Stimulated activated CD8-positive, alpha-beta memory T cell treated with anti-CD3 and anti-CD28 coated beads, Interleukin-12 subunit alpha, Interleukin-12 subunit beta, amount 100 ng/mL, for 24 hours (primary cell): Measurements from ENCODE around the gene ABHD2.
"Not testable (repeated sequence)": the region's sequence is repeated elsewhere in the genome, so short reads cannot be mapped to it uniquely, and the experiment has no call there.

ENCODE experiments used
- DNase-seq: peaks from one replicate; pipeline ENCODE4 v3.0.0-alpha.2; 2020; ENCODE audit errors: extremely low read depth

ABHD2 gene

DNA sequence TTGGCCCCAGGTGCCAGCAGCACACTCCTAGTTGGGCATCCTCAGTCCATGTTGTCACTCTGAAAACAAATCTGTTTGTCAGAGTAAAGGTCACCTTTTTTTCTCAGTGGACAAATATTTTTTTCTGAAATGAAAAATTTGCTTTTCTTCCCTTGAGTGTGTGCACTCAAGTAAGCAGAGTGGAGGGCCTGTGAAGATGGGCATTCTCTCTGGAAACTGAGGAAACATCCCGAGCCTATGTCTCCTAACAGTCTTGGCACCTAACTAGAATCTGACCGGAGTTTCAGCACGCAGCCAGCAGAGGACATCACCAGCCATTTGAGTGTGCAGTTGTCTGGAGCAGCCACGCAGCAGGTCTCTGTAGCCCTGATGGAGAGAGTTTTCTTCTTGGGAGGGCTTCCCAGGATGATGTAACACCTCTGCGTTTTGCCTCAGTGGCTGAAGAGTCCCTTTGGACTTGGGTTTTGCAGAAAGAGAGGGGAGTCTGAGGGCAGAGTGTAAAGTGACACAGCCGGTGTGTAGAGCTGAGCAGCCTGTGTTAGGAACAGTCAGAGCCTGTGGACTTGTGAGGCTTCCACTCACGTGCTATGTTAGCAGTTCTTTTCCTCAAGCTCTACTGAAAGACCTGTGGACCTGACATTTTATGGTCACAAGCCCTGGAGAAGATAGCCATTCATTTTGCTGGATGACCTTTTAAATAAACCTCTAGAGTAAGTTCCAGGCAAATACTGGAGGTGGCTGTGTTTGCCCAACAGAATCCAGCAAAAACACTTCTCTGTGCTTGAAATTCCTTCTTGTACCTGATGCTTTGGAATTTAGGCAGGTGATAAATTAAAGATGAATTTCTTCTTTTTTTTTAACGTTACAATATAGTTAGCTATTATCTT lies 51.6 kb downstream of the ABHD2 start:
- DNase-seq: no peak

DNA sequence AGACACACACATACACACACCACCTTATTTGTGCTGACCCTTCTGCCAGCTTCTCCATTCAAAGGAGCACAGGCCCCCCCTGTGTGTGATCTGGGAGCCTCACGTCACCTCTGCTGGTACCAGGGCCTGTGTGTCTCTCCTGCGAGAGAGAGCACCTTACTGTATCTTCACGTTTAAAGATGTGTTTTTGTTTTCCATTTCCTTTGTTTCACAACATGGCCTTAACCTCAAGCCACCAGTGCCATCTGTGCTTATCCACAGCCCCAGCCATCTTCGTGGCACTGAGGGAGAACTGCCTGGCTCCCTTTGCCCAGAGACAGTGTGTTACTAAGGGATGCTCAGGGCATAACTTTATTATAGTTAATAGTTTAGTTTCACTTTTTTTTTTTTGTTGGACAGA lies 52.3 kb downstream of the ABHD2 start:
- DNase-seq: no peak

DNA sequence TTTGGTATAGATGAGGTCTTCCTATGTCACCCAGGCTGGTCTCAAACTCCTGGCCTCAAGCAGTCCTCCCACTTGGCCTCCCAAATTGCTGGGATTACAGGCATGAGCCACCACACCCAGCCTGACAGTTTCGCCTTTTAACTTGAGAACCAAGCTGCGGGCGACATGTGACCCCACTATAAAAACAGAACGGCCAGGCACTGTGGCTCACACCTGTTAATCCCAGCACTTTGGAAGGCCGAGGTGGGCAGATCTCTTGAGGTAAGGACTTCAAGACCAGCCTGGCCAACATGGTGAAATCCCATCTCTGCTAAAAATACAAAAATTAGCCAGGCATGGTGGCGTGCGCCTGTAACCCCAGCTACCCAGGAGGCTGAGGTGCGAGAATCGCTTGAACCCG lies 52.9 kb downstream of the ABHD2 start:
- DNase-seq: not testable (repeated sequence)

DNA sequence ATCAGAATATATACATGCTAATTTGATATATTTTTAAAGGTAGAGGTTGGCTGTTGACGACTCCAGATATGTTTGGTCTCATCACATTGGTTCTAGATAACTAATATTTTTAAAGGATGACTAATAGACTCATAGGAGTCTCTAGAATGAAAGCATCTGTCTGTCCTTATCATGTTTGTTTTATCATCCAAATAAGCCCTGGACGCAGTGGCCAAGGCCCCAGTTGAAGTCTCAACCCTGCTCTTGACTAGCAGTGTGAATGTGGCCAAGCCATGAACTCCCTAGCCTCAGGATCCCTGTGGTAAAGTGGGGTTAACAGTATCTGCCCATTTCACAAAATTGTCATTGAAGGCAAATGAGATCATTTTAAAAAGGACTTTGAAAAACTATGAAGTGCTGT lies 53.6 kb downstream of the ABHD2 start:
- DNase-seq: no peak

DNA sequence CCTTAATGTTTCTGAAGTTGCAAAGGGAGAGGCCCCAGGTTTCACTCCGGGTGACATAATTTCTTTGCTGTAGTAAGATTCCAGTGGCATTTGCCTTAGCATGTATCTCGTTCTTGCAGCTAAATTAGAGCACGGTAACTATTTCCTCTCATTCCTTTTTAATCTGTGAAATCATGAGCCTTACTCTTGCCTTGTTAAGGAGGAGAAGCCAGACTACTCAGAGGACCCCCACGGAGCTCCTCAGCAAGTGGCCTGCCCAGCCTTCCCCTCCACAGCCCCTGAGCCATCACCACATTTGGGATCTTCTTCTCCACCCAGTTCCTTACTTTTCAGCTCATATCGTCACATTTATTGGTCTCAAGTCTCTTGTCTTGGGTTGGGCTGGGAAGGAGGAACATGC lies 54.2 kb downstream of the ABHD2 start:
- DNase-seq: no peak

DNA sequence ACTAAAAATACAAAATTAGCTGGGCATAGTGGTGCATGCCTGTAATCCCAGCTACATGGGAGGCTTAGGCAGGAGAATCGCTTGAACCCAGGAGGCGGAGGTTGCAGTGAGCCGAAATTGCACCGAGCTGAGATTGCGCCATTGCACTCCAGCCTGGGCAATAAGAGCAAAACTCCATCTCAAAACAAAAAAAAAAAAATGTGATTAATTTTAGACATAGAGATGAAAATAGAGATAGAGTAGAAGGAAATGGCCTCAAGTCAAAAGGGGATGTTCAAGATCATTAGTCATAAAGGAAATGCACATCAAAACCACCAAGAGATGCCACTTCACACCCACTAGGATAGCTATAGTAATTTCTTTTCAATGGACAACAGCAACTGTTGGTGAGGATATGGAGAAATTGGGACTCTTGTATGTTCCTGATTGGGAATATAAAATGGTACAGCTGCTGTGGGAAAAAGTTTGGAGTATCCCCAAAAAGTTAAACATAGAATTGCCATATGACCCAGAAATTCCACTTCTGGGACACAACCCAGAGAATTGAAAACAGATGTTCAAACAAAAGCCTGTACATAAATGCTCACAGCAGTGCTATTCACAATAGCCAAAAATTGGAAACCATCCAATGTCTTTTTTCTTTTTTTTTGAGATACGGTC lies 55.4 kb downstream of the ABHD2 start:
- no peak for DNase-seq

DNA sequence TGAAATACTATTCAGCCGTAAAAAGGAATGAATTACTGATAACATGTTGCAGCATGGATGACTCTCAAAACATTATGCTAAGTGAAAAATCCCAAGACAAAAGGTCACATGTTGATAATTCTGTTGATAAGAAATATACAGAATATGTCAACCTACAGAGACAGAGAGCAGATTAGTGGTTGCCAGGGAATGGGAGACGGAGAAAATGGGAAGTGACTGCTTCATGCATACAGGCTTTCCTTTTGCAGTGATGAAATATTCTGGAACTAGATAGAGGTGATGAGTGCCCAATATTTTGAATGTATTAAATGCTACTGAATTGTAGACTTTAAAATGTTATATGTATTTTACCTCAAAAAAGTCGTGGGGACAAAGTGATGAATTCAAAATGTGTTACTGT lies 56.2 kb downstream of the ABHD2 start:
- DNase-seq: no peak

DNA sequence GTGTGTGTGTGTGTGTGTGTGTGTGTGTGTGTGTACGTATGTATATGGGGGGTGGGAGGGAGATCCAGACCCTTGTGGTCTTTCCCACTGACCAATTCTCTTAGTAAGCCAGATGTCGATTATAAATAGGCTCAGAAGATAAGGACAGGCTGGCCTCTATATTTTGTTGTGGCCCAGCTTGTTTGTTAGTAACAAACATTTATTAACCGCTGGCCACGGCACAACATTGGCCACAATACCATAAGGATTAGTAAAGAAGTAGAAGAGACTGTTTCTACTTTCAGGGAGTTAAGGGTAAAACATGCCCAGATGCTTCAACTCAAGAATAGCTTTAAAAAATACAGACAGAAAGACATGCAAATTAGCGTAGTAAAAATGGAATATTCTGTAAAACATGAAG lies 58.1 kb downstream of the ABHD2 start:
- no peak for DNase-seq

DNA sequence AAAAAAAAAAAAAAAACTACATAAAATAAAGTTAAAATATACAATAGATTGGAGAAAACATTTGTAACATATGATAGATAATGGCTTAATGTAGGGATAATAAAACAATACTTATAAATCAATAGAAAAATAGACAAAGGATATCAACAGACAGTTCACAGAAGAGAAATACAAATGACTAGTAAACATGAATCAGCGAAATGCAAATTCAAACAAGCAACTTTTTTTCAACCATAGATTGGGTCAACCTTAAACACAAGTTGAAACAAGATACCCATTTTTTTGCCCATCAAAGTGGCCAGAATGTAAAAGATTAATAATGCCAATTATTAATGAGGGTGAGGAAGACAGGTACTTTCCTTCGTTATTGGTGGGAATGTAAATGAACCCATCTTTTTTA lies 59.9 kb downstream of the ABHD2 start:
- no peak for DNase-seq

DNA sequence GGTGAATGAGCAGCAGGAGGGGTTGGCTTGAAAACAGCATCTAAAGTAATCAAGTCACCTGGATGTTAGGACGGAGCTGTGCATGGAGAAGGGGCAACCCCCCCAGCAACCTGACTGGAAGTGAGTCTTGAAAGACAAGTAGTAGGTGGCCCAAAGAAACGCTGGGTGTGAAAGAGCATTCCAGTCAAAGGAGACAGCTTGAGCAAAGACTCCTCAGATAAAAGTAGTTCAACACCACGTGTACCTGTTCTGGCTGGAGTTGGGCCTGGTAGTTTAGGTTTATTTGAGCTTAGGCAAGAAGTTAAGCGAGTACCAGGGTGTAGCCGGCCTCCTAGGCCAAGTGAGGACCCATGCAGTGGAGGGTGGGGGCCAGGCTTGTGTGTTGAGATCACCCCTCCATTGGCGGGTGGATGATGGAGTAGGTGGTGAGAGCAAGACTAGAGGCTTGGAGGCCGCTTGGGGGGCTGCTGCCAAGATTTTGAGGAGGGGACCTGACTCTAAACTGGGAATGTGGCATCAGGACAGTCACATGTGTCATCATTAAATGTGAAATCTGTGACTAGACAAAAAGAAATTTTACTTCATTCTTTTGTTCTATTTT lies 61.3 kb downstream of the ABHD2 start:
- DNase-seq: no peak

DNA sequence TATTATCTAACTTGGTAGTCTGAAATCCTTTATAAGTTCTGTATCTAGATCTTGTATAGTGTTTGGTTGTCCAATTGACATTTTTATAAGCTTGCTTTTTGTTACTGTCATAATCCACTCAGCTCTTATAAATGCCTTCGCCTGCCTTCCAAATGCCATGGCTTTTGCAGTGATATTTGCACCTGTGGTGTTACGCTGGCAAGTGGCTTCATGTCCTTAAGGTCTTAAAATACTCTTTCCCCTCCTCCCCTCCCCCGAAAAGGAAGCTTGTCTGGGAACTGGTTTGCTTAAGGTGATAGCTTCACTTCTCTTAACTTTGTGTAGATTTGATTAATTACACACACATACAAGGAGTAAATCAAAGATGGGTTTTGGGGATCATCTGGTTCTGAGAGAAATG lies 62.0 kb downstream of the ABHD2 start:
- DNase-seq: no peak

DNA sequence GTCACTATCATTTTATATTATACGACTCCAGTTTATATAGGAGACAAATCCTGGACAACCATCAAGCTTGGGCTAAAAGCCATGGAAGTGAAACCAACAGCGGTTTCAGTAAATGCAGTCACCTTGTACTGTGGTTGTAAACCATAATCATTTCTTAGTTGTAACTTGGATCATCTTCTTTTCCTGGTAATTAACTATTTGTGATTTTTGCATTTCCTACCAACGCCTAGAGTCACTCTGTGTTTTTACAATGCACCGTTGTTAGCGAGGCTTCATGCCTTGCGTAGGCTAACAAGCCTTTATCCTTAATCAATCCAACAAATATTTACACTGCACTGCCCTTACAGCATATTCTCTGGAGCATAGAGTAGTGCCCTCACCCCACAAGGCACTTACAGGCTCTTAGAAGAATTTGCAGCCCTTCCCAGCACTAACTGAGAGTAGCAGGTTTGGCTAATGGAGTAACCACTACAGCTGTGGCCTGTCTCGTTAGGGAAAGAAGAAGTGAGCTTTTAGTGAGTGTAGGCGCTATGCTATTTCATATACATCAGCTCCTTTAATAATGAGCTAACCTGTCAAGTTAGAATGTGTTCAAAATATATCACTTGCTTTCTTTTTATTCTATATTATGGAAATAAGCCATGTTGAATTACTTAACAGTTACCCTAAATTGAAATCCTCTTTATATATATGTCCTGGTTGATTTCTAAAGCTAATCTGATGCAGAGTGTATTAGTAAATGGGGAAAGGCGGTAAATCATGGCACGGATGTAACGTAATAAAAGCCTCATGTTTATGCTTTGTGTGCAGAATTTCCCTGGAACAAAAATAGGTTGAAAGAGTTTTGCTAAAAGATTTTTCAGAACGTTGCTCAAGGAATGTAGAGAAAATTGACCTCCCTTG lies 62.8 kb downstream of the ABHD2 start:
- DNase-seq: no peak

DNA sequence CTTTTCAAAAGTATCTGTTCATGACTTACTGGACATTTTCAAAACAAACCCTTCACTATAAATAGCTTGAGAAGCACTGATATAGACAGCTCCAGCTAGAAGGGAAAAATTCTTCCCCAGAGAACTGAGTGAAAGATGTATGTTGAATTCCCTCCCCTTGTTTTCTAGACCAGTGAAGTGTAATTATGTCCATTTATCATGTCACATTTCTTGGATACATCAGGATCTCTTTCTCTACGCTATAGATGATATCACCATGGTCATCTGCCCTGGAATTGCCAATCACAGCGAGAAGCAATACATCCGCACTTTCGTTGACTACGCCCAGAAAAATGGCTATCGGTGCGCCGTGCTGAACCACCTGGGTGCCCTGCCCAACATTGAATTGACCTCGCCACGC lies 66.9 kb downstream of the ABHD2 start:
- no peak for DNase-seq

DNA sequence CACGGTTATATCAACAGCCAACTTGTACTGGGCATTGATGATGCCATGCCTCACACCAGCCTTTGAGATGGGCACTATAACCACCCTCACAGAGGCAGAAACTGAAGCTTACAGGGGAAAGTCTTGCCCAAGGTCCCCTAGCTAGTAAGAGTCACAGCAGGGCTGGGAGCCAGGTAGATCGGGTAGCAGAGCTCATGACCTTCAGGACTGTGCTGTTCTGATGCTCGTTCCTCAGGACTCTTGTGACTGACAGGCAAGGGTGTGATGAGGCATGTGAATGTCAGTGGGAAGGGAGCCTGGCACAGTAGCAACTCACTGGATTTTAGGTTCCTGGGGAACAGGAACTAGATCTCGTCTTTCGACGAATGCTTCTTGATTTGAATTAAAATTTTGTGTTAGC lies 67.4 kb downstream of the ABHD2 start:
- no peak for DNase-seq

DNA sequence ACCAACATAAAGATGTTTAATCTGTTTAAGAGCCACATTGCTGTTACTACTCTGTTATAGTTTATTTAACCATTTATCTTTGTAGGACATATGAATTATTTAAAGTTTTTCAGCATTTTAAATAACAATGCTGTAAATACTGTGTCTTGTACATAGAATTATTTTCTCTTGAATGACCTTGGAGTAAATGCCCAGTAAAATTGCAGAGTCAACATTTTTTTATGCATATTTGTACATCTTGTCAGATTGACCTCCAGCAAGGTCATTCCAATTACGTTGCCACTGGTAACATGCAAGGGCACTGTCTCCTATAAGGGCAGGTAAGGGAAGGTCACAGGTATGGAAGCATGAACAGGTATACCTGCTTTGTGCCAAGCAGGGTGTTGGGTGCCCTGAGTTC lies 68.8 kb downstream of the ABHD2 start:
- DNase-seq: no peak

DNA sequence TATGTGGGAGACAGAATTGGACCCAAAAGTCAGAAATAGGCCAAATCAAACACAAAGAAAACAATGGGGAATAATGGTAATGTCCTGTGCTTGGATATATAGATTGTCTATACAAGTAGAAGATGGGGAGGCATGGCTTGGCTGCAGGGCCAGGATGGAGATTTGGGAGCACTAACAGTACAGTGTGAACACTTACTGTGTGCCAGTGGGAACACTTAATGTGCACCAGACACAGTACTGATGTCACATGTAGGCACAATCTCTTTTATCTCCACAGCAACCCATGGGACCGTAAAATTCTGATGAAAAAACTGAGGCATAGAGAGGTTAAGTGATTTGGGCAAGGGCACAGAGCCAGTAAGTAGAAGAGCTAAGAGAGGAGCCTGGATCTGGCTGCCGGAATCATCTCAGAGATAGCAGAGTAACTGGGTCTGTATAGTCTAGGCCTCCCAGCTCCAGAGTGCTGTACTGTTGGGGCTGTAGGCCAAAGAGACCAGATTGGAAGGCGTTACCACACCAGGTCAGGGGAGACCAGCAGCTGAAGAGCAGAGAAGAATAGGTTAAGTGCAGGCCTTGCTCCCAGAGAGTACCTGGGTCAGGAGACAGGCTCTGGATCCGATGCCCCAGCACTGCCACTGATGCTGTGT lies 69.8 kb downstream of the ABHD2 start:
- no peak for DNase-seq

DNA sequence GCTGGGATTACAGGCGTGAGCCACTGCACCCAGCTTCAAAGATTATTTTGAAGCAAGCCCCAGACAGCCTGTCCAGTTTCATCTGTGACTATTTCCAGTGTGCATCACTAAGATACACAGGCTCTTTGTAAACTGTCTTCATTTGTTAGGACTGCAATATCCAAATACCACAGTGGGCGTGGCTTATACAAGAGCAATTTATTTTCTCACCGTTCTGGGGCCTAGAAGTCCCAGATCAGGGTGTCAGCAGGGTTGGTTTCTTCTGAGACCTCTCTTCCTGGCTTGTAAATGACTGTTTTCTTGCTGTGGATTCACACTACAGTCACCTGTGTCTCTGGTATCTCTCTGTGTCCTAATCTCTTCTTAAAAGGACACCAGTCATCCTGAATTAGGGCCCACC lies 73.4 kb downstream of the ABHD2 start:
- no peak for DNase-seq

DNA sequence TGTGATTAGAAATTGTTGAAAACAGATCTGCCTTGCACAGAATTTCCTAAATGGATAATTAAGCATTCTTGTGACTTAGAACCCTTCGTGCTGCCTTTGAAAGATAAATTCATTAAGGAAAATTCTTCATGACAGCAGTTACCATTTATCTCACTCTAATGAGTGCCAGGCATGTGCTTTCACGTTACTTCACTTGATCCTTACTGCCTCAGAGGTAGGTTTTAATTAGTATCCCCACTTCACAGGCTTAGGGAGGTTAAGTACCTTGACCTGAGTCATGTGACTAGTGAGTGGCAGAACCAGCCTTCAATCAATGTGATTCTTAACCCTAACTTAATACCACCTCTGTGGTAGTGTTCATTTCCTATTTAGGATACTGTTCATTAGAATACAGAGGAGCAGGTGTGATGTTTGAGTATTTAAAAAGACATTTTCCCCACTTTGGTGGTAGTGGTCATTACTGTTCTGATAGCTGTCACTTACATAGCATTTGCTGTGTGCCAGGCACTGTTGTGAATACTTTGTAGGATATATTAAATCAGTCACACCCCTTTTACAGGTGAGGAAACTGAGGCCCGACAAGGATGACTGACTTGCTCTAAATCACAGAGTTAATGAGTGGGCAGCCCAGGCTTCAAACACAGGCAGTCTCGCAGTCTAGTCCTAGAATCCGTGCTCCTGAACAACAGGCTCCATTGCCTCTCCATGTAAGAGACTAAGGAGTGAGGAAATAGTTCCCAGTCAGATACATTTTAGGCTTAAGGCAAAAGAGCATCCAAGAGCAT lies 75.2 kb downstream of the ABHD2 start:
- DNase-seq: no peak

DNA sequence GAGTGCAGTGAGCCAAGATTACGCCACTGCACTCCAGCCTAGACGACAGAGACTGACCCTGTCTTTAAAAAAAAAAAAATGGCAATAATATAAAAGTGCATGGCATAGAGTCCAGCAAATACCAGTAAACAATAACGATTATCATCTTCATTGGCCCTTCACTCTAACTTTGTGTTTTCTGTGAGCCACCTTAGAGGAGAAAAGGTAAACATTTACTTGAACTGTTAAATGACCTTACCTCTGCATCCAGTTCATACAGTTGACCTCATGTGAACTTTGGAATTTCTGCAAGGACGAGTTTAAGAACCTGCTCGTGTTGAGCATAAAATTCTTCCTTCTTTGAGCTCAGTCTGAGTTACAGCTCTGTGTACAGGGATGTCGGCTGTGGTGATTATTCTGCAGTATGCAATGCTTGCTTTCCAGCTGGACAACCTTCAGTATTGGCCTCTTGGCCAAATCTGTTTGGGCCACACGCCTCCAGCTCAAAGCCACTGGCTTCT lies 76.5 kb downstream of the ABHD2 start:
- DNase-seq: no peak

DNA sequence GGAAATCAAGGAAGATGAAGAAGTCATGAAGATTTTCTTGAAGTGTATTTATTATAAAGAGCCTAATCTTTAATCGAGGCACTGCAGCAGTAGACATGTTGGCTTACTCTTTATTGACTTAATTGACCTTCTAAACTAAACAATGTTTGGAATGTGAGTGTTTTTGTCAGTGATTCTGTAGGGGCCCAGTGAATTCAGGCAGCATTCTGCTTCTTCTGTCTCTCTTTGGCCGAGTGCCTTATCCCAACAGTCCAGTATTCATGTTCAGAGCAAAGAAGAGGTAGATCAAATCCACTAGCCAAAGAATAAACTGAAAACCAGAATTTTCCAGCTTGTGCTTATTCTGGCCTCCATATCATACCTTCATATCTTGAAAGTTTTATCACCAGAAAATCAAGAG lies 77.4 kb downstream of the ABHD2 start:
- no peak for DNase-seq
